Kidney epithelial cell (primary cell): ENCODE results near the gene PLA2G5. TPM values are rescaled to one million over a fixed set of nuclear protein-coding genes. Genes with fewer than 3 reads are reported as not detected.
"Not testable (repeated sequence)": the region's sequence is repeated elsewhere in the genome, so short reads cannot be mapped to it uniquely, and the experiment has no call there.

Experiments used
- DNase-seq: peaks from one replicate; pipeline ENCODE4 v3.0.0-alpha.2; 2010; ENCODE audit warnings: low read depth
- H3K27me3 ChIP-seq: 2 replicates; pipeline ENCODE4 v1.6.0; 2011; ENCODE audit warnings: low read length; ENCODE audit not compliant: control insufficient read depth, insufficient read depth
- H3K36me3 ChIP-seq: 2 replicates; pipeline ENCODE4 v1.5.1; 2011; ENCODE audit warnings: low read length; ENCODE audit not compliant: control insufficient read depth, insufficient read depth
- H3K4me3 ChIP-seq: 2 replicates; pipeline ENCODE4 v1.5.1; 2011; ENCODE audit warnings: low read depth, mild to moderate bottlenecking, control low read depth, low read length
- CTCF ChIP-seq: IDR thresholded peaks from 2 replicates; pipeline ENCODE4 v1.5.1; 2011; ENCODE audit warnings: mild to moderate bottlenecking, moderate library complexity, low read length, control low read depth, inconsistent platforms; ENCODE audit not compliant: insufficient read depth, poor library complexity, severe bottlenecking
- total RNA-seq: library from RNA; depleted of rRNA; stranded (reverse); fragments of >200 nt; gene quantifications from 2 replicates; pipeline ENCODE4 v1.2.3, GENCODE V29; 2015

Gene PLA2G5
- total RNA-seq, 1 donor from 2014 or later: not detected

- no peak for TF ChIP-seq CTCF
- no peaks in the 10 kb centered on the region for H3K36me3 ChIP-seq
- H3K4me3 ChIP-seq: no peak overlapping the region
- no peak for DNase-seq
- H3K27me3 ChIP-seq: no peaks in the 10 kb centered on the region
These were observed 21.4 kb upstream of the PLA2G5 start for GRCh38 chr1:20048563-20048962.

DNA sequence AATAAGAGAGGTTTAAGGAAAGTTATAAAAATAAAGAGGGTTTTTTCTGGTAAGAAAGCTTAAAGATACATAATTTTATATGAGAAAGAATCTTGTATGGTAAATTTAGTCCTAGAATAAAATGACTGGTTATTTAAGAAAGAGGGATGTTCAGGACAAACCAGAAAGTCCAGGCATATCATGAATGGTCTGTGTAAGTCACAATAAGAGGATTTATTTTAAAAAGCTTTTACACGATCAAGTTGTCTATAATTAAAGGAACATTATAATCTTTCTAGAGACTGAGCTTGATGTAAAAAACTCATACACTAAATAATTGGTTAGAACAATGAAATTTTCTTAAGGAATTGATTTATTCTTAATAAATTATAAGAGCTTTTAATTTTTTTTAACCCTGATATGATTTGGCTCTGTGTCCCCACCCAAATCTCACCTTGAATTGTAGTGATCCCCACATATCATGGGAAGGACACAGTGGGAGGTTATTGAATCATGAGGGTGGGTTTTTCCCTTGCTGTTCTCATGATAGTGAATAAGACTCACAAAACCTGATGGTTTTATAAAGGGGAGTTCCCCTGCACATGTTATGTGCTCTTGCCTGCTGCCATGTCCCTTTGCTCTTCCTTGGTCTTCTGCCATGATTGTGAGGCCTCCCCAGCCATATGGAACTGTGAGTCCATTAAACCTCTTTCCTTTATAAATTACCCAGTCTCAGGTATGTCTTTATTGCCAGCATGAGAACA is 20.8 kb upstream of the PLA2G5 start:
- not testable (repeated sequence) for H3K4me3 ChIP-seq, H3K36me3 ChIP-seq, DNase-seq, H3K27me3 ChIP-seq

- no peak for DNase-seq
- no peak for TF ChIP-seq CTCF
- Histone ChIP-seq H3K36me3 (no peaks in the 10 kb centered on the region), H3K4me3 (no peak overlapping the region), H3K27me3 (no peaks in the 10 kb centered on the region)
These were observed 18.7 kb upstream of the PLA2G5 start for GRCh38 chr1:20051218-20051829.

- no peak for DNase-seq
- TF ChIP-seq CTCF: no peak
- H3K27me3 ChIP-seq: no peaks in the 10 kb centered on the region
- H3K36me3 ChIP-seq: no peaks in the 10 kb centered on the region
- H3K4me3 ChIP-seq: no peak overlapping the region
These were observed 17.6 kb upstream of the PLA2G5 start for GRCh38 chr1:20052386-20052785.

- DNase-seq: no peak
- Histone ChIP-seq H3K4me3 (no peak overlapping the region), H3K36me3 (no peaks in the 10 kb centered on the region), H3K27me3 (no peaks in the 10 kb centered on the region)
- no peak for TF ChIP-seq CTCF
These were observed 12.0 kb upstream of the PLA2G5 start for GRCh38 chr1:20057886-20058420.

- DNase-seq: peak; percentile 63
- TF ChIP-seq CTCF: no peak
- H3K36me3 ChIP-seq: no peaks in the 10 kb centered on the region
- H3K27me3 ChIP-seq: no peaks in the 10 kb centered on the region
- H3K4me3 ChIP-seq: no peak overlapping the region
These were observed 11.5 kb upstream of the PLA2G5 start for GRCh38 chr1:20058531-20058930.
